HG03045 (cell line): ENCODE results near the gene MTCH2.
"Not testable (repeated sequence)": the region's sequence is repeated elsewhere in the genome, so short reads cannot be mapped to it uniquely, and the experiment has no call there.

Experiments
- ATAC-seq: cut with Tn5 transposase; IDR thresholded peaks from one replicate; pipeline ENCODE4 v1.9.1; 2021; ENCODE audit warnings: mild to moderate bottlenecking, moderate library complexity; ENCODE audit not compliant: unreplicated experiment

The MTCH2 gene

DNA sequence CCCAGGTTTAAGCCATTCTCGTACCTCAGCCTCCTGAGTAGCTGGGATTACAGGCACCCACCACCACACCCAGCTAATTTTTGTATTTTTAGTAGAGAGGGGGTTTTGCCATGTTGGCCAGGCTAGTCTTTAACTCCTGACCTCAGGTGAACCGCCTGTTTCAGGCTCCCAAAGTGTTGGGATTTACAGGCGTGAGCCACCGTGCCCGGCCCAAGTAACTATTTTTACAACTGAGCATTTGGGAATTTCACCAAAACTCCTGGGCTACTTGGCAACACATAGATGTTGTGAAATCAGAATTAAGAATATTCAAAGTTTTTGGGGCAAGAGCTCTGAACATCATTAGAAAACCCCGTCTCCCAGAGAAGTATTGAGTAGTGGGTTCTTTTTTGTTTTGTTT is 1.9 kb downstream of the MTCH2 start:
- ATAC-seq, result not testable (repeated sequence)

GRCh38 chr11:47636331-47636730 is 6.0 kb downstream of the MTCH2 start:
- ATAC-seq, result not testable (repeated sequence)

DNA sequence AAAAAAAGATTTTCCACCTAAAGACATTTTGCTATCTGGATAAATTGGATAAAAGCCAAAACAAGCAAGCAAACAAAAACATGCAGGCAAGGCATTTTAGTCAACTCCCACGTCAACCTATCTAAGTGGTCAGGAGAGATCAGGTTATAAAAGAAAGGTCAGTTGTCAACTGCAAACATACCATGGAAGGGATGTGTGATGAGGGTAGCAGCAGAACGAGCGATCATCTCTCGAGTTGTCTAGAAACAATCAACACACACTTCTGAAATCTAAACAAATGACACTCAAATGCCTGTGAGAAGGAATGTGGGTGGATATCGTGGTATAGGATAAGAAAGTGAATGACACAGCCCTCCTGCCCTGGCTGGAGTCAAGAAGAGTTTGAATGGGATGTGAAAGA is 10.9 kb downstream of the MTCH2 start:
- ATAC-seq, result no peak

DNA sequence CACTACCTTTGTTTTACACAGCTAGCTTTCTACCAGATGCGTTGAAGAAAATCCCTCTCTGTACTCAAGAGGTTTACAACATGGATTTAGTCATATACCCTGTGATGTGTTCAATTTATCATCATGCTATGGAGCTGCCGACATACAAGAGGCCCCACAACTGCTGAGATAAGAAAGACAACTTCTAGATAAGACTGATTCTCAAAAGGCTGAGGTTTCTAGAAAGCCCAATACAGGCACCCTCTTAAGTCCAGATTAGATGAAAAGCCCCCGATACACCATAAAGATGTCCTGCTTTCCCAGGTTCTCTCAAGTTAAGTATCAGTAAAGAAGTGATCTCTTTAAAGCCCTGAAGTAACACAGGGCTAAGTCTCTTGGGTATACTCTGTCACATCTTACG is 14.3 kb downstream of the MTCH2 start:
- no peak for ATAC-seq

GRCh38 chr11:47626234-47626633 is 16.1 kb downstream of the MTCH2 start:
- ATAC-seq, result no peak

- ATAC-seq, result no peak
Measured at GRCh38 chr11:47620836-47621378, 21.5 kb downstream of the MTCH2 start.

GRCh38 chr11:47617417-47617809 is 24.9 kb downstream of the MTCH2 start:
- no peak for ATAC-seq

DNA sequence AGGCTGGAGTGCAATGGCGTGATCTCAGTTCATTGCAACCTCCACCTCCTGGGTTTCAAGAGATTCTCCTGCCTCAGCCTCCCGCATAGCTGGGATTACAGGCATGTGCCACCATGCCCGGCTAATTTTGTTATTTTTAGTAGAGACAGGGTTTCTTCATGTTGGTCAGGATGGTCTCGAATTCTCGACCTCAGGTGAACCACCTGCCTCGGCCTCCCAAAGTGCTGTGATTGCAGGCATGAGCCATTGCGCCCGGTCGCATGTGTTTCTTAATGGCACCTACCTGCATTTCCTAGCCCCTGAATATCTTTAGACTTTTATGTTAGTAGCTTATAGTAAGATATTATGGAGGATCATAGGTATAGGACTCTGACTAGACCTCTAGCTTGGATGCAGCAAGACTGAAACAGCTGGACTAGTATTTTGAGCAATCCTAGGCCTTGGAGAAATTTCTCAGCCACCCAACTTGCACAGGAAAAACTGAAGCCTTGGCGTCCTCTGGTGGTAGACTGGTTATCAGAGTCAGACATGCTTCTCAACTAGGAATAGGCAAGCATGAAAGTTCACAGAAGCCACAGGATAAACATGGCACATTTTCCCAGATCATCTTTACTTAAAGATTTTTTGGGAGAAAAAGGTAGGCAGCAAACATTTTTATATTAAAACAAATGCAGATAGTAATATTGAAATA is 25.5 kb downstream of the MTCH2 start:
- ATAC-seq, result no peak

DNA sequence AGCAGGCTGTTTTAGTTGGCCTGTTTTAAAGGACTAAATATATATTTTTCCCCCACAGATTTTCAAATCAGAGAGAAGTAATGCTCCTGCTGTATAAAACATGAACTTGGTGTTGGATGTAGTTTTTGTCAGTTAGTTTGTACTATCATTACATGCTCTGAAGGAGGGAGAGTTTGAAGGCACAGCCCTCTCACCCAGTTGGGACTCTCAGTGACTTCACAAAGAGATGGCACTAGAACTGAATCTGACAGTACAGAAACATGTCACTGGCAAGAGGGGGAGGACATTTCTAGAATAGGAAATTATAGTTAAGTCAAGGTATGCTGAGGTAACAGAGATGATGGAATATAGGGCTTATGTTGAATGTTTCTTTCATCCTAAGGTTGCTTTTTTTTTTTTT is 27.1 kb downstream of the MTCH2 start:
- ATAC-seq, result no peak

DNA sequence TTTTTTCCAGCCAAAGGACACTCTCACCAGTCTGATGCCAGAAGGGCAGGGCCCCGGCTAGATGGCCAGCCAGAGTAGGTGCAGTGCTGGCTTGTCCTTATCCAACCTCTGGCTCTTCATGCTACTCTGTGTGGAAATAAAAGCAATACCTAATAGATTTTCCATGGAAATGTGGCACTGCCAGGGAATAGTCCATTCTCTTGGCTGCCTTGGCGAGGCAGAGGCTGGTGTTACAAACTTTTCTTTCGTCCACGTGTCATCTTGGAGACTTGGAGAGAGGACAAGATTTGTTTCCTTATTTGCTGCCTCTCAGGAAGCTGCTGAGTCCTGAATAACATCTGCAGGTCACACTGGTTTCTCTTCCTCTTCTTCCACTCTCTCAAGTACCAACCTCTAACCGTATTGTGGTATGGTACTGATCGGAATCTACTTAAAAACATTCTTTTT is 31.0 kb downstream of the MTCH2 start:
- ATAC-seq, result peak; percentile 68

DNA sequence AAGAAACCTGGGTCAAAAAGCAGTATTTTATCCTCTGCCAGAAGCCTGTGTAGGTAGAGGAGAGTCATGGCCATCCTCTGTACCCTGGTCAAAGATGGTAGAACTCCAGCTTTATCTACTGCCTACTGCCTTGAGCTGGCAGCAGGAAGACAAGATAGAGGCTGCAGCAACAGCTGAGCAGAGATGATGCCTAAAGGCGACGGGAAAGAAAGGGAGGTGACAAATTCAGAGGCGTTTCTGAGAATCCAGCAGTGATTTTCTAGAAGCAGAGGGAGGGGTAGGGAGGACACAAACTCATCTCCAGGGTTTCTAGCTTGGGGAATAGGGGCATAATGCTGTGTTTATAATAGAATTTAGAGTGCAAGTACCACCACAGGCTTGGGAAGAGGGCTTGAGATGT is 32.7 kb downstream of the MTCH2 start:
- ATAC-seq, result no peak

DNA sequence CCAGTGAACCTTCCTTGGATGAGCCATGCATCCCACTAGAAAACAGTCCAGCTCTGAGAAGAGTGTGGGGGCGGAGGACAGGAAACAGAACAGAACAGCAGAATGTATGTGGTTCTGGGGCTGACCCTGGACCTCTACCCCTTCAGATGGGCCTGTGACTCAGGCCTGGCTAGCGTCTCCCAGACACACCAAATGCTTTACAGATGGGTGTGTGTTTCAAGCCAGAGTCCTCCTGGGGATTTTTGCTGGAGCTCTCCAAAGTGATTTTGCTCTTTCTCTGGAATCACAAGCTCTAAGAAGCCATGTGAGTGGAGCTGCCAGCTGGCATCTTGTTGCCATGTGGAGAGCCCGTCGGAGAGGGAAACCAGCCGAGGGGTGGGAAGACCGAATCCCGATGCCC is 35.0 kb downstream of the MTCH2 start:
- no peak for ATAC-seq

DNA sequence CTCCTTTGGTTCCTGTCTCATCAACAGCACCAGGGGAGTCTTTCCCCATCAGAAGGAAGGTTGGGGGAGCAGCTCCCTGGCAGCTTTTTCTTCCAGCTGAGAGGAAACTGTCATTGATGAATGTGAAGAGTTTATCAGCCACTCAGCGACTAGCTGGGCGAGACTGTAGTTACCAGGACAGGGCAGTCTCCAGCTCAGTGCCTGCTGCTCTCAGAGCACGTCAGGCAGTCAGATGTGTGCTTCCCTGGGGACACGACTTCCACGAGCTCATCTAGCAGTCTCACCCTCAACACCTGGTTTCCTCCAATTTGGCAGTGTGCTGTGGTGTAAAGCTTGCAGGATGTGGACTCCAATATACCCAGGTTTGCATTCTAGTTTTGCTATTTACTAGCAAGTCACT is 35.6 kb downstream of the MTCH2 start:
- ATAC-seq, result no peak

DNA sequence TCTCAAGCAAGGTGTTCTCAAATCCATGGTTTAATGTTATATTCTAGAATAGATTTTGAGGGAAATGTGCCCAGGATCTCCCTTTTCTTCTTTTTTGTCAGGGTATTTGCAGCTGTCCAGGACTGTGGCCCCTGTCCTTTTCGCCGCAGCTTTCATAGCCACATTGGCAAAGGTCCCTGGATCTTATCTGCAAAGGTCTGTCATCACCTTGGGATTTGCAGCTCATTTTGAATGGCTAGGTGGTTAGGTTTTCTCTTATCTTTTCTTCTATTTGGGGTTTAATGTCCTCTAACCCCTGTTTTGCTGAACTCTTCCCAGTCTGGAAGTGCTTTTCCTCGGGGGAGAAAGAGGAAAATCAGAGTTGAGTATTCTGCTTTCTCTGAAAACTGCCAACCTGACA is 36.4 kb downstream of the MTCH2 start:
- ATAC-seq, result no peak

- no peak for ATAC-seq
Measured at GRCh38 chr11:47603295-47603694, 39.1 kb downstream of the MTCH2 start.

GRCh38 chr11:47599902-47600301 is 42.5 kb downstream of the MTCH2 start:
- ATAC-seq, result no peak

DNA sequence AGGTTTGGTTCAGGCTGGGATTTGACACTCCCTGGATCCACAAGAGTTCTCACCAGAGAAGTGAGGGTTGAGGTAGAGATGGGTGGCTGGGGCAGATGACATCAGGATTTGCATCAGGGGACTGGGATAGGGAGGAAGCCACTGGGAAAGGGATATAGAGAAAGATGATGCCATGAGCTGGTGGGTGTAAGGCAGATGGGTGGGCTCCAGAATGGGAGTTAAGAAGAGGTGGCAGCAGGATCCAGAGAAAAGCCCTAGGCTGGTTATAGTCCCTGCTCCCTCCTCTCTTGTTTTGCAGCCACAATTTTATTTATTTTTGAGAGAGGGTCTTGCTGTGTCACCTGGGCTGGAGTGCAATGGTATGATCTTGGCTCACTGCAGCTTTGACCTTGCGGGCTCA is 46.4 kb downstream of the MTCH2 start:
- ATAC-seq, result no peak

- no peak for ATAC-seq
Measured at GRCh38 chr11:47595029-47595428, 47.3 kb downstream of the MTCH2 start.

DNA sequence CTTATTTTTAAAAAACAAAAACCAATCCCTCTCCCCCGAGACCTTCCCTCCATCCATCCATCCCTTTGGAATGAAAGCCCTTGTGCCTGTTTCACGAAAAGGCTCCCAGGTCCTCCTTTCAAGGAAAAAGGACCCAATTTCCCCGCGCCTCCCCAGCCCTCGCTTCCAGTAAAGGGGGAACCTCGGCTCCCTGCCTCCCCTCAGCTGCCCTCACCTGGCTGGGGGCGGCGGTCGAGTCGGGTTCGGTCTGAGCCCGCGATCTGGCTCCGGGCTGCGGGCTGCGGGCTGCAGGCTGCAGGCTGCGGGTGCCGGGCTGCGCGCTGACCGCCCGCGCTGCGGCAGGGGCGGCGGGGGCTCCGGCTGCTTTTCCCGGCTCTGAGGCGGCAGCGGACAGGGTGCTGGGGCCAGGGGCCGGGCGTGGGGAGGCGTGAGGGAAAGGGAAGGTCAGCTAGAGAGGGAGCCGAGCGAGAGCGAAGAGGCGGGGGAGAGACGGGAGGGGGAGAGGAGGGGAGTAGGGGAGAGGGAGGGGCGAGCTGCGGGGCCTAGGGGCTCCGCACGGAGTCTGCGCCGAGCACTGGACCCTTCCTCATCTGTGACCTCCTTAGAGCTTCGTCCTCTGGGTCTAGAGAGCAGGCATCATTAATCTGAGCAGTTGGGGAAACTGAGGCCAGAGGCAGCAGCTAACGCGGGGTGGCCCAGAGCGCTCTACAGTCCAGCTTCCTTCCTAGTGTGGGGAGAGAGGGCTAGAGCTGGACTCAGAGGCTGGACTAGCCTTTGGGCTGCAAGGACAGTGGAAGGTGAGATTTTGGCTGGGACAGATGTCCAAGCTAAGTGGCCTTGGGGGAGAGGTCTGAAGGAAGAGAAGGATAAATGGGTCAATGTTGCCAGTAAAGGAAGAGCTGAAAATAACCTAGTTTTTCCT is 48.2 kb downstream of the MTCH2 start, which contains the start of gene C1QTNF4:
TSS of gene C1QTNF4 (minus strand) at position 478 of the 922 bp plus-strand sequence. CDS start 3,601 bp downstream, outside the sequence.
- ATAC-seq, result no peak

GRCh38 chr11:47593492-47593933 is 48.8 kb downstream of the MTCH2 start:
- ATAC-seq, result no peak

- ATAC-seq, result no peak
Measured at GRCh38 chr11:47592970-47593369, 49.4 kb downstream of the MTCH2 start.

- ATAC-seq, result no peak
Measured at GRCh38 chr11:47592251-47592650, 50.1 kb downstream of the MTCH2 start.
